K562 (cell line): ENCODE data around the gene RTL10. TPM values are rescaled to one million over a fixed set of nuclear protein-coding genes. Genes with fewer than 3 reads are reported as not detected.

Source experiments
- CEBPZ ChIP-seq: fragments of 150-350 bp; IDR thresholded peaks from 2 replicates; pipeline ENCODE4 v1.6.1; 2014; ENCODE audit warnings: low read depth, mild to moderate bottlenecking, low read length, borderline replicate concordance
- DMBX1 ChIP-seq: fragments of 250-450 bp; sonication (Bioruptor Pico); IDR thresholded peaks from 2 replicates; pipeline ENCODE4 v1.8.0; 2022; ENCODE audit warnings: inconsistent platforms, mild to moderate bottlenecking, moderate library complexity, borderline replicate concordance
- FOXO4 ChIP-seq: fragments of 450-650 bp; formaldehyde crosslinking; IDR thresholded peaks from 2 replicates; pipeline ENCODE4 v1.4.0; 2020; ENCODE audit warnings: mild to moderate bottlenecking, moderate library complexity
- FOXP4 ChIP-seq: sonication (generic); formaldehyde crosslinking; IDR thresholded peaks from 2 replicates; pipeline ENCODE4 v1.8.0; 2022; ENCODE audit warnings: mild to moderate bottlenecking, missing genetic modification reagents, borderline replicate concordance
- IRF9 ChIP-seq: fragments of 450-650 bp; IDR thresholded peaks from 2 replicates; pipeline ENCODE4 v1.6.1; 2016; ENCODE audit warnings: missing biosample characterization, missing genetic modification characterization
- PBX2 ChIP-seq, 2 experiments: IDR thresholded peaks in 1 of 2; conservative IDR thresholded peaks in 1 of 2; 2 replicates each; pipeline ENCODE4 v1.6.1; 2016; ENCODE audit warnings: low read depth in 2 of 2, mild to moderate bottlenecking in 1 of 2, missing compliant biosample characterization in 1 of 2, missing genetic modification characterization in 1 of 2, moderate library complexity in 1 of 2
- TAF15 ChIP-seq: fragments of 200-400 bp; formaldehyde crosslinking; IDR thresholded peaks from 2 replicates; pipeline ENCODE4 v1.6.1; 2017; ENCODE audit warnings: mild to moderate bottlenecking, low read depth, low read length, moderate library complexity
- TFAP4 ChIP-seq: sonication (generic); formaldehyde crosslinking; IDR thresholded peaks from 2 replicates; pipeline ENCODE4 v1.8.0; 2022; ENCODE audit warnings: missing genetic modification reagents, mild to moderate bottlenecking, moderate library complexity, borderline replicate concordance
- ZNF507 ChIP-seq: conservative IDR thresholded peaks from 2 replicates; pipeline ENCODE4 v1.6.1; 2017; ENCODE audit warnings: missing genetic modification characterization, missing compliant biosample characterization
- ZNF76 ChIP-seq: fragments of 250-450 bp; sonication (Bioruptor Pico); IDR thresholded peaks from 2 replicates; pipeline ENCODE4 v1.4.0; 2020; ENCODE audit warnings: mild to moderate bottlenecking, moderate library complexity, borderline replicate concordance
- polyA plus RNA-seq, 8 experiments: library from polyadenylated mRNA; depleted of rRNA in 4 of 8; stranded (reverse) in 5 of 8; unstranded in 3 of 8; fragments of >200 nt; fragmentation: Nextera tagmentation in 2 of 8; fragmentation: Illumina TruSeq in 1 of 8; extraction: Ambion mirVana in 2 of 8; extraction: Trizol in 1 of 8; gene quantifications; 2 replicates each; pipeline versions ENCODE4 v1.2.1 to v1.2.3, GENCODE V29; 2011 to 2014; ENCODE audit warnings: inconsistent platforms in 1 of 8, missing spikeins in 1 of 8
- total RNA-seq, 7 experiments: library from RNA; depleted of rRNA in 6 of 7; stranded (reverse); fragments of >200 nt in 6 of 7; fragmentation: Illumina TruSeq in 2 of 7; extraction: Trizol in 2 of 7; gene quantifications; 2 replicates each; pipeline versions ENCODE4 v1.2.1 to v1.2.3, GENCODE V29; 2011 to 2021; ENCODE audit warnings: low replicate concordance in 1 of 7

RTL10 gene
- total and polyA plus RNA-seq, 9 of the 15 experiments (the other 6 are each of a cell fraction or from before 2014, with no cell fraction given) = 19.8 to 75.5 (median 32.5) TPM

- TF ChIP-seq CEBPZ (0 out of 2 replicates have a peak, but pooled peaks have one; percentile 2), FOXO4 (peak; percentile 90), ZNF507 (tag) (no peak), TFAP4 (no peak), ZNF76 (0 out of 2 replicates have a peak, but pooled peaks have one; percentile 72), TAF15 (peak; percentile 82; the same call in 1 of the 2 replicates), DMBX1 (CRISPR knock-in tag) (peak; percentile 71), IRF9 (tag) (0 out of 2 replicates have a peak, but pooled peaks have one; percentile 8), FOXP4 (CRISPR knock-in tag) (no peak), PBX2 (CRISPR knock-in tag; IDR thresholded peaks at IDR 0.05; ENCODE audit: low read depth) (no peak), PBX2 (tag; conservative IDR thresholded peaks at IDR 0.05; ENCODE audit: low read depth) (no peak)
Observed at GRCh38 chr22:19853879-19854777, 546 bp downstream of the RTL10 start (continued).
